LNCaP clone FGC (cell line): ENCODE results near the gene MAP3K15.
"Not testable (repeated sequence)": the region's sequence is repeated elsewhere in the genome, so short reads cannot be mapped to it uniquely, and the experiment has no call there.

Source experiments
- DNase-seq: peaks from one replicate; pipeline ENCODE4 v3.0.0-alpha.2; 2011; ENCODE audit warnings: low read depth
- H3K4me3 ChIP-seq: 2 replicates; pipeline ENCODE4 v1.5.1; 2011; ENCODE audit warnings: mild to moderate bottlenecking, low read depth, low read length, control low read depth
- CTCF ChIP-seq: IDR thresholded peaks from 2 replicates; pipeline ENCODE4 v1.5.1; 2012; ENCODE audit warnings: mild to moderate bottlenecking; ENCODE audit not compliant: control insufficient read depth, insufficient read depth; ENCODE audit errors: extremely low read depth

Gene MAP3K15

DNA sequence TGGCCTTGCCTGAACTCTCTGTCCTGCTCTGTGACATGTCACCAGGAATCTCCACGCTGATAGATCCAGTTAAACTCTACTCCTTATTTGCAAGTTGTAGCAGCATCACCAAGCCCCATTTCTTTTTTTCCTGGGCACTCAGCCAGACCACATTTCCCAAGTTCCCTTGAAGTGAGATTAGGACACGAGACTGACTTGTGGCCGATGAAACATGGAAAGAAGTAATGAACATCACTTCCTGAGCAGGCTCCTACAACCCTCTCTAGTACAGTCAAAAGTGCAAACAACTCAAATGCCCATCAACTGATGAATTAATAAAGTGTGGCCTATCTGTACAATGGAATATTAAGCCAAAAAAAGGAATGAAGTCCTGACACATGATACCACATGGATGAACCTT lies 74.6 kb downstream of the MAP3K15 start:
- no peak overlapping the region for H3K4me3 ChIP-seq
- DNase-seq = no peak

GRCh38 chrX:19422661-19423060 lies 92.6 kb downstream of the MAP3K15 start:
- not testable (repeated sequence) for DNase-seq, H3K4me3 ChIP-seq

More for the DNA sequence above, 74.6 kb downstream of the MAP3K15 start:
- TF ChIP-seq CTCF = no peak

- TF ChIP-seq CTCF = no peak
- H3K4me3 ChIP-seq = no peak overlapping the region
- no peak for DNase-seq
Observed at GRCh38 chrX:19410259-19410658, 105.0 kb downstream of the MAP3K15 start.

DNA sequence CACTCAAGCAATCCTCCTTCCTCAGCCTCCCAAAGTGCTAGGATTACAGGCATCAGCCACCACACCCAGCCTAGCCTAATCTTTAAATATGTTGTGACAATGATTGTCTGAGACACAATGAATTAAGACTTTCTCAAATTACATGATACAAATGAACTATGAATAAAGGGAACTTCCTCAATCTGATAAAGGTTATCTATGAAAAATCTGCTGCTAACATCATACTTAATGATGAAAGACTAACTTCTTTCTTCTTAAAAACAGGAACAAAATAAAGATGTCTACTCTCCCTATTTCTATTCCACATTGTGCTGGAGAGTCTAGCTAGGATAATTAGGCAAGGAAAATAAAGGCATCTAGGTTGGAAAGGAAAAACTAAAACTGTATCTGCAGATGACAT lies 111.6 kb downstream of the MAP3K15 start:
- H3K4me3 ChIP-seq = no peak overlapping the region
- no peak for TF ChIP-seq CTCF
- DNase-seq = no peak

DNA sequence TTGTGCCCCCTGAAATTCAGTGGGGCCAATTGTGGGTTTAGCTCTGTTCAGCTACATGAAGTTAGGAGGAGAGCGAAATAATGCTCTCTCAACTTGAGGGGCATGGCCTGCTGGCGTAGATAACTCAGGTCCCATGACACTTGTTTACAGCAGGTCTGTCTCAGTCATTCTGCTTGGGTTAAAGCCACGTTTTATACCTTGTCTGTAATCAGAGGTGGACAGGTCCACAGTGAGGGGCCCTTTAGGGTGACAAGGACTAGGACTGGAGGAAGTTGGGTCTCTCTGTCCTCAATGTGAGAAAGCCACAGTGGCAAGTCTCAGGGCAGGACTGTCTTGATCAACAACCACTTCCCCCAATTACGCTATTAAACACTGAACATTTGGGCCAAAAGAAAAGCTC lies 122.6 kb downstream of the MAP3K15 start:
- no peak overlapping the region for H3K4me3 ChIP-seq
- no peak for DNase-seq
- no peak for TF ChIP-seq CTCF

DNA sequence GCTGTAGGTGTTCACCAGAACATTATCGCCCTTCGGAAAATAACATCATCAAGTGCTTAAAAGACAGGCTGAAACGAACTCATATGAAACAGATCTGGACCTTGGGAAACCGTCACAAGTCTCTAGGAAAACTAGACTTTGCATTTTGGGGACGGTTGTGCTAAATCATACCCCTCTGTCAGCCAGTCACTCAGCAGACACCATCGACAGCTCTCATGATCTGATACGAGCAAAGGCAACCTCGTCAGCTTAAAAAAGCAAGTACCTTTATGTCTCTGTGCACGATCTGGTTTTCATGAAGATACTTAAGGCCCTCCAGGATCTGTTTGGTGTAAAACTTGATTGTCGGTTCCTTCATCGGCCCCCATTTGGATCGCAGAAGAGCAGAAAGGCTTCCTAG lies 123.2 kb downstream of the MAP3K15 start:
- DNase-seq = no peak
- TF ChIP-seq CTCF = no peak
- no peak overlapping the region for H3K4me3 ChIP-seq

DNA sequence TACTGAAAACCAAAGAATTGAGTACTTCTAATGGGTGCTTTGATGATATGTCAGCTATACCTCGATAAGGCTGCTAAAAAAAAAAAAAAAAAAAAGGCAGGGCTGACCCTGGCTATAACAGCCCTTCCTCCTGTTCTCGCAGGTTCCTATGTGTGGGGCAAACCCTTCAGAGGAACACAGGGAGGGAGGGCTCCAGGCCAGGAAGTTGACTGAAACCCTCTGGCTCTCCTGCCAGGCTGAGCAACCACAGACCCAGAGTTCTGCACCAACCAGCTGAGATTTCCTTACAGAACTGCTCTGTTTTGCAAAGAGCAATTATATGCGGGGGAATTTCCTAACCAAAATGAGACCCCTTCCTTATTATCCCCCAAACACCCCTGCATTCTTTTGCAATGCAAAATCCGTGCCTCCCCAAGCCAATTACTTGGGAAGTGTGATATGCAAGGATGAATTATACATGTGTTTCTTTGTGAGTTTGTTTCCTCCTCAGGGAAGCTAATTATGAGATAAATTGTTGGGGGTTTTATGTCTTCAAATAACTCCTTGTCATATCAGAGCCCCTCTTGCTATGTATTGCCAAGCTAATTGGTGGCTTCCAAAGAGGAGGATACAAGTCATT lies 126.0 kb downstream of the MAP3K15 start:
- no peak for DNase-seq
- no peak overlapping the region for H3K4me3 ChIP-seq
- TF ChIP-seq CTCF = no peak
